NOMO-1 treated with dmso at 0.1 percent for 144 hours (cell line): Measurements from ENCODE around the gene SMYD3.

Source experiments
- DNase-seq: peaks from one replicate; lab custom pipeline; 2025; ENCODE audit not compliant: unreplicated experiment; lab: John Stamatoyannopoulos, UW

SMYD3 gene

GRCh38 chr1:246418565-246419312, 88.3 kb downstream of the SMYD3 start:
- DNase-seq: no peak

GRCh38 chr1:246417813-246418564, 89.1 kb downstream of the SMYD3 start:
- DNase-seq: no peak

- no peak for DNase-seq
These were observed 89.8 kb downstream of the SMYD3 start for GRCh38 chr1:246417152-246417812.

GRCh38 chr1:246416261-246416660, 90.8 kb downstream of the SMYD3 start:
- no peak for DNase-seq

DNA sequence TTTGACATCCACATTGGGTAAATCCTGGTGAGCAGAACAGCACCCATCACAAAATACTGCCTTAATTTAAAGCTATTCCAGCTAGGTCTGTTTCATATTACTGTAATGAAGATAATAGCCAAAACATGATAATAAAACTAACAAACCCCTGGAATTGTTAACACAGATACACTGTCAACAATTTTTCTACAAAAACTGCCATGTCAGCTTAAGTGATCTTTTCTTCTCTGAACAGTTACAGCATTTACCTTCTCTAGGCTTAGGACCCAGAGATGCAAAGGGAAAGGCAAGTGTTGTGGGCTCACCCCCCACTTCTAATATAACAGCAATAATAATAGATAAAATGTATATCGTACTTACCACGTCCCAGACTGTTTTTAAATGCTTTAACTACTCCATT, 92.1 kb downstream of the SMYD3 start:
- no peak for DNase-seq

GRCh38 chr1:246413430-246413829, 93.6 kb downstream of the SMYD3 start:
- DNase-seq: no peak

DNA sequence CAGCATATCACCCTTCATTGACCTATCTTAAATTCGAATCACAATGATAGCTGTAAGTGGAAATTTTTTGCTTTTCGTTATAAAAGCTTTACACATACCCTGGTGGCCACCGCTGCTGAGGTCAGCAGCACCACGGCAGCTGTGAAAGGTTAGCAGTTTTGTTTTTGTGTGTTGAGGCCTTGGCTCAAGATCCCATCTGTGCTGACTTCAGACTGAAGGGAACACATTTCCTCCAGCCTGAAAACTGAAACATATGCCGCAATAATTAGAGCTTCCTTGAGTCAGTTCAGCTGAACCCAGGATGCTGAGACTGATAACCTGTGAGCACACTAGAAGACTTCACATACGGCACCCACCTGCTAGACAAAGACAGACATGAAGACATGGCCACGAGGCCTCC, 103.0 kb downstream of the SMYD3 start:
- no peak for DNase-seq

GRCh38 chr1:246398126-246398813, 108.8 kb downstream of the SMYD3 start:
- DNase-seq: no peak

DNA sequence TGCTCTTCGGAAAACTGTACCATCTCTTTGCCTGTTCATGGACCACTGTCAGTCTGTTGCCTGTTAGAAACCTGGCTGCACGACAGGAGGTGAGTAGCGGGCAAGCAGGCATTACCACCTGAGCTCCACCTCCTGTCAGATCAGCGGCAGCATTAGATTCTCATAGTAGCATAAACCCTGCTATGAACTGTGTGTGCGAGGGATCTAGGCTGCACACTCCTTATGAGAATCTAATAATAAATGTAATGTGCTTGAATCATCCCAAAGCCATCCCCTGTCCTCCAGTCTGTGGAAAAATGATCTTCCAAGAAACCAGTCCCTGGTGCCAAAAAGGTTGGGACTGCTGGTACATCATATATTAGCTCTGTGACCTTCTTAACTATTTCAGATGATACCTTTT, 110.0 kb downstream of the SMYD3 start:
- DNase-seq: no peak

- DNase-seq: no peak
These were observed 110.8 kb downstream of the SMYD3 start for GRCh38 chr1:246396322-246396721.

DNA sequence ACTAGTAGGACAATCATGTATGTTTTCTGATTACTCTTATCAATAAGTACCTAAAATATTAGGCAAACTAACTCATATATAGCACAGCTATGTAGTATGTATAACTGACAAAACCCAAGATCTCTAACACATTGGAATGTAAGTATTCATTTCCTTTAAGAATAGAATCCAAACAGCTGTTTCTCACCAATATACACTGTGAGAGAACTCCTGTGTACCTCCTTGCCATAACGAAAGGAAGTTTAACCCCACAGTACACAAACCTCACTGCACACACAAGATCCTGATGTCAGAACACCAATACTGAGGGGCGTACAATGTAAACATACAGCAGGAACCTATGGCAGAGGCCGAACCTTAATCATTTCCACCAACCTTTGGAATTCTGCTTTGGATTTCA, 113.0 kb downstream of the SMYD3 start:
- DNase-seq: no peak

DNA sequence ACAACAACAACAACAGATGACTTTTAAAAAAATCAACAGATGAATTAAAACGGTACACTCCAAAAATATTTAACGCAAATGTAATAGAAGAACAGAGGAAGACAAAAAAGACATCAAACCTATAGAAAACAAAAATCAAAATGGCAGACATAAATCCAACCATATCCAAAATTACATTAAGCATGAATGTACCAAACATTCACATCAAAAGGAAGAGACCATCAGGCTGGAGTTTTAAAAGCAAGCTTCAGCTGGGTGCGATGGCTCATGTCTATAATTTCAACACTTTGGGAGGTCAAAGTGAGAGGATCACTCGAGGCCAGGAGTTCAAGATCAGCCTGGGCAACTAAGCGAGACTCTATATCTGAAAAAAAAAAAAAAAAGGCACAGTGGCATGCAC, 116.2 kb downstream of the SMYD3 start:
- DNase-seq: no peak

DNA sequence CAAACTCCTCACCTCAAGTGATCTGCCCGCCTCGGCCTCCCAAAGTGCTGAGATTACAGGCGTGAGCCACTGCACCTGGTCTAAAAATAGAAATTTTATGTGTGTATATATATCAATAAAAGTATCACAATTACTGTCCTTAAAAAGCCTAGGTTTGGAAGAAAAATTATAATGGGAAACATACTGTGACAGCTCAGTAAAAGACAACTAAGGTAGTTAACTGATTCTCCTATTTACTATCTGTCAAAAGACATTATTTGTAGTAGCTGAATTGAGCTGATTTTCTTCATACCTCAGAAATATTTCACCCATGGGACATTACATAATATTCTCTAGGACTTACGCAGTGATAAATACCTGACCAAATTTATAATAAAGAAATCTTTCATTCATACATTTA, 122.5 kb downstream of the SMYD3 start:
- DNase-seq: no peak

GRCh38 chr1:246383791-246384190, 123.3 kb downstream of the SMYD3 start:
- DNase-seq: no peak

DNA sequence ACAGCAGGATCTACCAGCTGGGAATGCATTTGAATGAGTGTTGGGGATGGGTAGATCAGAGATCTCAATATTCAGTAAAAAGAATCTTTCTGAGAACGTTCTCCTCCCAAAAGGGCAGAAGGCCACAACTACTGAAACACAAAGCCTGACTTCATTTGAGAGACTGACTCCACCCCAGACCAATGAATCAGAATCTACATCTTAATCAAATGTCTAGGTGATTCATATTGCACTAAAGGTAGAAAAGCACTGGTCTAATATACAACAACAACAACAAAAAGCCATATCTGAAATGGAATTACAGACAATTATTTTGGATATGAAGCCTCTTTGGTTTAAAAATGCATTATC, 123.9 kb downstream of the SMYD3 start:
- no peak for DNase-seq

DNA sequence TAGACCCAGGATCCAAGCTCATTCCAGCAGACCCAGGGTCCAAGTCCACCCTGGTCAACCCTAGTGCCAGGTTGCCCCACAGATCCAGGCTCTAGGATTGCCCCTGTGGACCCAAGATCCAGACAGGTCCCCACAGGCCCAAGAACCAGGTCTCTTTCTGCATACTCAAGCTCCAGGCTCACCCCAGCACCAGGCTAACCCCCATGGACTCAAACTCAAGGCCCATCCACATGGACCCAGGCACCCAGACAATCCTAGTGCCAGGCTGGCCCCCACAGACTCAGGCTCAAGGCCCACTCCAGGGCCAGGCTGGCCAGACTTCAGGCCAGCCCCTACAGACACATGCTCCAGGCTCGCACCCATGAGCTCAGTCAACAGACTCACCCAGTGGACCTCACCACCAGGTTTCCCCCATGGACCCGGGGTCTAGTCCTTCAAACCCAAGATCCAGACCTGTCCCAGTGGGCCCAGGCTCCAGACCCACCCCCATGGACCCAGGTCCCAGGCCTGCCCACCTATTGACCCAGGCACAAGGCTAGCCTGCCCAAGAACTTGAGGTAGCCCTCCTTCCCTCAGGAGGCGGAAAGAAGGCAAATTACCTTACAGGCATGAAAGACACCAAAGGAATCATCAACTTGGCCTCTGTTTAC, 124.4 kb downstream of the SMYD3 start:
- DNase-seq: no peak

- DNase-seq: no peak
These were observed 125.6 kb downstream of the SMYD3 start for GRCh38 chr1:246381452-246381851.

GRCh38 chr1:246377625-246378153, 129.4 kb downstream of the SMYD3 start:
- DNase-seq: no peak

- DNase-seq: no peak
These were observed 133.1 kb downstream of the SMYD3 start for GRCh38 chr1:246373828-246374569.

GRCh38 chr1:246372559-246372958, 134.5 kb downstream of the SMYD3 start:
- no peak for DNase-seq
